ENCODE data around the gene MAZ.
A peak's percentile ranks its signal among the peaks of the same experiment; 100 is the strongest.

Gene MAZ

DNA sequence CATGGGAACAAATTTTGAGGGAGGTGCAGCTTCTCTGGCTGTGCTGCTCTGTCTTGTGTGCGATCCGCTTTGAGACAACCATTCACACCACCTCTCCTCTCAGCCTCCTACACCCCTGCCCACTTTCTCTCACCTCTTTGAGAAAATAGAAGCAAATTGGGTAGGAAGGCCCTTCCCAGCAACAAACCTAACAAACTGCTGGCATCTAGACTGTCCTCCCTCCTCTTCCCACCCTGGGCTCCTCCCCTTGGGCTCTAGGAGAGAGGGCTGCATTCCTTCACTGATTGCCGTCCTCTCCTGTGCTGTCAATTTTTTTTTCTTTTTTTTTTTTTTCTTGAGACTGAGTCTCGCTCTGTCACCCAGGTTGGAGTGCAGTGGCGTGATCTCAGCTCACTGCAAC, 43.2 kb downstream of the MAZ start:
- peak in 16 of 56 donors; percentile 4 to 79 (median 22) for DNase-seq

DNA sequence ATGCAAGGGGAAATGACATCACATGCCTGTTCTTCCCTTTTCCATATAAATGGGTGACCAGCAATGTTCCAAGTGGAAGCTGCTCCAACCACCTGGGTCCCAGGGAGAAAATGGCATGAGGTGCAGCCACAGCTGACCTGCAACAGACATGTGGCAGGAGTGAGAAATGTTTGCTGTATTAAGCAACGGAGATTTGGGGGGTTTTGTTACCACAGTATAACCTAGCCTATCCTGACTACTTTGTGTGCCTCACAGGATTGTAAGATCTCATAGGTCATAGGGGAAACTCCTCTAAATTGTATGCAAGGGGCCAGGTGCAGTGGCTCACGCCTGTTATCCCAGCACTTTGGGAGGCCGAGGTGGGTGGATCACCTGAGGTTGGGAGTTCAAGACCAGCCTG, 44.7 kb downstream of the MAZ start:
- DNase-seq = no peak

DNA sequence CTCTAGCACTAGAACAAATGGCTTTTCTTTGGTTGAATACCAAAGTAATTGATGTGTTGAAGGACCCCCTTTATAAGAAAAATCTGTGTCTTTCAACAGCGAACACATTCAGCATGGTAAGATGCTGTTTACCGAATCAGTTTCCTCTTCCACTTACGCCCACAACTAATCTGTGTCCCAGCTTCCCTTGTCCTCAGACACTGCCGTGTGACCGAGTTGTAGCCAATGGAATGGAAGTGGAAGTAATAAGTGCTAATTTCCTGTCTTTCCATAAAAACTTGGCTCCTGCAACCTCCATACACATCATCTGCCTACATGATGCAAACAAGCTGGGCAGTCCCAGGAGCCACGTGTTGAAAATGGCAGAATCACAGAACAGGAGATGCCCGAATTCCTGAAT, 46.3 kb downstream of the MAZ start:
- DNase-seq = peak in 24 of 56 donors; percentile 7 to 58 (median 30)

DNA sequence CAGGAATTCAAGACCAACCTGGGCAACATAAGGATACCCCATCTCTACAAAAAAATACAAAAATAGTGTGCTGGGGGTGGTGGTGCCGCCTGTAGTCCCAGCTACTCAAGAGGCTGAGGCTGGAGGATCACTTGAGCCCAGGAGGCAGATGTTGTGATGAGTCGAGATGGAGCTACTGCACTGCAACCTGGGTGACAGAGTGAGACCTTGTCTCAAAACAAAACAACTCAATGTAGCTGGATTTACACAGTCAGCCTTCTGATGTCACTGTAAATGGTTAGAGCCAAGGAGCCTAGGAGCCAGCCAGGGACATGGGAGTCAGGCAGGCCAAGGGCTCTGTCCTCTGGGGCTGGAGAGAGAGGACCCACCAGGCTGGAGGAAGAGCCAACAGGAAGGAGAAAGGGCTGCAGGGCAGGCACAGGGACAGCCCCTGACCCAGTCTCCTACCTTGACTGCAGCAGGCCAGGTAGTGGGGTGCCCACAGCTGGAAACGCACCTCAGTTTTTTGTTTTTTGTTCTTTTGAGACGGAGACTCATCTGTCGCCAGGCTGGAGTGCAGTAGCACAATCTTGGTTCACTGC, 48.3 kb downstream of the MAZ start:
- DNase-seq = no peak

DNA sequence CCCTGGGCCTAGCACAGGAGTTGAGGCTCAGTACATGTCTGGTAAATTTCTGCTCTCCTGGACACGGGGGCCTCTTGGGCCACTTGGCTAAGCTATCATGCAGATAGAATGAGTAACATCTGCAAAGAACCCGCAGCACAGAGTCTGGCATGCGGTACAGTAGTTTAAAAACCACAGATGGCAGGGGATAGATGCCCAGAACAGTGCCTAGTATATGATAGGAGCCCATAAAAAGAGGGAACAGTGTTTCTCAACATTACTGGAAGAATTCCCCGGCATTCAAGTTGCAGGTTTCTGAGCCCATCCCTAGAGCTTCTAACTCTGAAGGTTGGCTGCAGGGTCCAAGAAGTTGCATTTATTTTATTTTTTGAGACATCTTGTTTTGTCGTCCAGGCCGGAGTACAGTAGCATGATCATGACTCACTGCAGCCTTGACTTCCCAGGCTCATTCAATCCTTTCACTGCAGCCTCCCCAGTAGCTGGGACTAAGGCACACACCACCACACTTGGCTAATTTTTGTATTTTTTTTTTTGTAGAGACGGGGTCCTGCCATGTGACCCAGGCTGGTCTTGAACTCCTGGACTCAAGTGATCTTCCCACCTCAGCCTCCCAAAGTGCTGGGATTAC, 50.9 kb downstream of the MAZ start:
- DNase-seq = no peak

DNA sequence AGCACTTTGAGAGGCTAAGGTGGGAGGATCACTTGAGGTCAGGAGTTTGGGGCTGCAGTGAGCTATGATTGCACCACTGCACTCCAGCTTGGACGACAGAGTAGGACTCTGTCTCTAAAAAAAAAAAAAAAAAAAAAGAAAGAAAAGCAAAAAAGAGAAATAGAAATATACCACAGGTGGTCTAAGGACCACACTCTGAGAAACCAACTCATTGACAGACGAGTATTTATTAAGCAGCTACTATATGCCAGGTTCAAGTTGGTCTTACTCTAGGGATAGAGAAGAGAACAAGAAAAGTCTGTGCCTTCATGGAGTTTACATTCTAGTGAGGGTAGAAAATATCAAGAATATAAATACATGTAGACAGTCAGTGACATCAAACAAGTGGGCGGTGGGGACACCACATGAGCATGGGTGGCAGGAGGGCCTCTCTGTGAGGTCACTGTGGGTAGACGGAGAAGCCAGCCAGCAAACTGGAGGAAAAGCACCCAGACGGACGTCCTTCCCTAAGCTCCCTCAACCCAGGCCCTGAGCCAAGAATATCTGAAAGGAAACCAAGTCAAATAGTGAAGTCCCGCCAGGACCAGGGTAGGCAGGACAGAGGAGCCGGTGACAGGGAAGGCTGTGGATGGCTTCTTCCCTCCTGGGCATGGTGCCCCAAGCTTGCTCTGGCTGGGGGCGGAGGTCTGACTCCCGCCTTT, 52.0 kb downstream of the MAZ start:
- DNase-seq = peak in 4 of 56 donors; percentile 19 to 41 (median 28)

DNA sequence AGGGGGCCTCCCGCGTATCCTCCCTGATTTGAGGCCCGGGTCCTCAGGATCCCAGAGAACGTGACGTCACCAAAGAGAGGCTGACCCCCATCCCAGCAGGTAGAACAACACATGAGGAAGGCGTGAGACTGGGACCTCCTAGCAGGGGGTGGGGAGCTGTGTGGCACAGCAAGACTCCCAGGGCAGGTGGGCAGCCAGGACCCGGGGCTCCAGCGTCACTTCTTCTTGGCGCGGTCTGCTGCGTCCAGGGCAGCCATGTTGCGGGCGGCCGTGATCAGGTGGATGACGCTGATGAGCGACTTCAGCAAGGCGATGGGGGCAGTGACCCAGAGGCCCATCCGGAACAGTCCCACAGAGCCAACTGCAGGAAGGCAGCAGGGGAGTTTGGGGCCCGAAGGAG, 52.6 kb downstream of the MAZ start:
- no peak for DNase-seq

DNA sequence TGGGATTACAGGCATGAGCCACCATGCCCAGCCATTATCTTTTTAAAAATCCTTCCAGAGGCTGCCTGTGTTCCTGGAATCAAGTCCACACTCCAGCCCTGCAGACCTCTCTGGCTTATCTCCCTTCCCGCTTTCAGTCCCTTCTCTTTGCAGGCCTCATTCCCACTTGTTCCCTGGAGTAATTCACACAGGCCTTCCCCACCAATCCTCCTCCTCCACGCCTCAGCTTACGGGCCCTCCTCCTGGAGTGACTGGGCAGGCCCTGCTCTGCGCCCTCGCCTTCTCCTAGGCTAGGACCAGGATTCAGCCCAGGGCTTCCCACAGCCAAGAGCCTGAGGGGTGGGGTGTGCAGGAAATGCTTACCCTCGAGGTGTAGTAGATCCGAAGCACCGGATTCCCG, 53.9 kb downstream of the MAZ start:
- no peak for DNase-seq
